SIG-M5 treated with dmso at 0.1 percent for 504 hours (cell line): ENCODE results near the gene PTPRB.

Experiments
- DNase-seq: peaks from one replicate; lab custom pipeline; 2025; ENCODE audit not compliant: unreplicated experiment; lab: John Stamatoyannopoulos, UW

Gene PTPRB

GRCh38 chr12:70637303-70638085 lies at the start of gene PTPRB:
Gene PTPRB, minus strand, starts transcription at chr12:70637429. Its CDS starts 34 bp downstream, at chr12:70637395.
- no peak for DNase-seq

GRCh38 chr12:70686907-70687306 lies 49.7 kb upstream of the PTPRB start:
- no peak for DNase-seq

GRCh38 chr12:70686299-70686698 lies 49.1 kb upstream of the PTPRB start:
- DNase-seq, result no peak

GRCh38 chr12:70683976-70684375 lies 46.7 kb upstream of the PTPRB start:
- DNase-seq, result no peak

- DNase-seq, result no peak
Measured at GRCh38 chr12:70671698-70672097, 34.5 kb upstream of the PTPRB start.

GRCh38 chr12:70670948-70671347 lies 33.7 kb upstream of the PTPRB start:
- DNase-seq, result no peak

GRCh38 chr12:70667253-70667652 lies 30.0 kb upstream of the PTPRB start:
- DNase-seq, result no peak

- no peak for DNase-seq
Measured at GRCh38 chr12:70666364-70666763, 29.1 kb upstream of the PTPRB start.

- no peak for DNase-seq
Measured at GRCh38 chr12:70664465-70664881, 27.2 kb upstream of the PTPRB start.

- no peak for DNase-seq
Measured at GRCh38 chr12:70663838-70664237, 26.6 kb upstream of the PTPRB start.

- DNase-seq, result no peak
Measured at GRCh38 chr12:70661466-70662161, 24.4 kb upstream of the PTPRB start.

- no peak for DNase-seq
Measured at GRCh38 chr12:70660620-70661219, 23.5 kb upstream of the PTPRB start.

- DNase-seq, result no peak
Measured at GRCh38 chr12:70660002-70660604, 22.9 kb upstream of the PTPRB start.

GRCh38 chr12:70659077-70659606 lies 21.9 kb upstream of the PTPRB start:
- DNase-seq, result no peak

- no peak for DNase-seq
Measured at GRCh38 chr12:70657616-70658286, 20.5 kb upstream of the PTPRB start.

- no peak for DNase-seq
Measured at GRCh38 chr12:70652451-70652850, 15.2 kb upstream of the PTPRB start.

- no peak for DNase-seq
Measured at GRCh38 chr12:70648831-70649230, 11.6 kb upstream of the PTPRB start.

- no peak for DNase-seq
Measured at GRCh38 chr12:70648191-70648590, 11.0 kb upstream of the PTPRB start.

- no peak for DNase-seq
Measured at GRCh38 chr12:70646850-70647249, 9.6 kb upstream of the PTPRB start.

- peak; percentile 18 for DNase-seq
Measured at GRCh38 chr12:70645494-70646317, 8.5 kb upstream of the PTPRB start.
